Activated naive CD8-positive, alpha-beta T cell treated with anti-CD3 and anti-CD28 coated beads, Interleukin-2, amount 50 U/mL, for 16 hours (primary cell): ENCODE results near the gene CD226.

Experiments used
- DNase-seq: peaks from one replicate; pipeline ENCODE4 v3.0.0-alpha.2; 2020; ENCODE audit warnings: low read depth, low spot score

The CD226 gene

DNA sequence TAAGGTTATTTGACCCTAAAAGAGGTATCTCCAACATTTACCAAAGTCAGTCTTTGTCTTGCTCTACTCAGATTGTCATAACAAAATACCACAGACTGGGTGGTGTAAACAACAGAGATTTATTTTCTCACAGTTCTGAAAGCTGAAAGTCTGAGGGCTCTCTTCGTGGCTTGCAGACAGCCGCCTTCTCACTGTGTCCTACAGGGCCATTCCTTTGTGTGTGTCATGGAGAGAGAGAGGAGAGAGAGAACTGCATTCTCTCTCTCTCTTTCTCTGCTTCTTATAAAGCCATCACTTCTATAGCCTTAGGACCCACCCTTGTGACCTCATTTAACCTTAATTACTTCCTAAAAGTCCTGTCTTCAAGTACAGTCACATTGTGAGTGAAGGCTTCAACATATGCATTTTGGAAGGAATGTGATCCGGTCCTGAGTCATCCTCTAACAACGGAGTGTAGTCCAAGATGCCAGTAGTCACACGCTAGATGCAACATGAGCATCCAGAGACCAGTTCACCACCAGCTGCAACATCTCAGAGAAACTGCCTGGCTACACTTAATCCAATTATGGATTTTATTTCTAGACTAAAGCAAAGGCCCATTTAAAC is 130.2 kb downstream of the CD226 start:
- no peak for DNase-seq

- no peak for DNase-seq
Observed at GRCh38 chr18:69814861-69815385, 132.8 kb downstream of the CD226 start.

DNA sequence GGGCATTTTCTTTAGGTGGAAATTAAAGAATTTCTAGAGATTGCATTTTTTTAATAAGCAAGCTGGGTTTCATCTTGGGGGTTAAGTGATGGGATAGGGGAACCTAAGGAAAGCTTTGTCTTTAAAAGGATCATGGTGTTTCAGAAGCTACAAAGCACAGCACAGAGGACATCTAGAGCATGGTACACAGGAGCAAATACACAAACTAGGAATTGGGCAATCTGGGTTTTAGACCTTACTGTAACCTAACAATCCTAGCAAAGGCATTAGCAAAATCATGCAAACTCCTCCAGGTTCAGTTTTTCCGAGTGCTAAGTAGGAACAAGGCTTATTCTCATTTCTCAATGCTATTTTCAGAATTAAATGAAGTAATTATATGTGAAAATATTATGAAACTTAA is 134.1 kb downstream of the CD226 start:
- no peak for DNase-seq

DNA sequence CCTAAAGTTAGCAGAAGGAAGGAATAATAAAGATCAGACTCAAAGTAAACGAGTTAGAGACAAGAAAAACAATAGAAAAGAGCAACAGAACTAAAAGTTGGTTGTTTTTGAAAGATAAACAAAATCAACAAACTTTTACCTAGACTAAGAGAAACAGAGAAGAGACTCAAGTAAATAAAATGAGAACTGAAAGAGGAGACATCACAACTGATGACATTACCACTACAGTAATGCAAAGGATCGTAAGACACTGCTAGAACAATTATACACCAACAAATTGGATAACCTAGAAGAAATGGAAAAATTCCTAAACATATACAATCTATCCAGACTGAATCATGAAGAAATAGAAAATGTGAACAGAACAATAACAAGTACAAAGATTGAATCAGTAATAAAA is 139.3 kb downstream of the CD226 start:
- DNase-seq, result no peak

DNA sequence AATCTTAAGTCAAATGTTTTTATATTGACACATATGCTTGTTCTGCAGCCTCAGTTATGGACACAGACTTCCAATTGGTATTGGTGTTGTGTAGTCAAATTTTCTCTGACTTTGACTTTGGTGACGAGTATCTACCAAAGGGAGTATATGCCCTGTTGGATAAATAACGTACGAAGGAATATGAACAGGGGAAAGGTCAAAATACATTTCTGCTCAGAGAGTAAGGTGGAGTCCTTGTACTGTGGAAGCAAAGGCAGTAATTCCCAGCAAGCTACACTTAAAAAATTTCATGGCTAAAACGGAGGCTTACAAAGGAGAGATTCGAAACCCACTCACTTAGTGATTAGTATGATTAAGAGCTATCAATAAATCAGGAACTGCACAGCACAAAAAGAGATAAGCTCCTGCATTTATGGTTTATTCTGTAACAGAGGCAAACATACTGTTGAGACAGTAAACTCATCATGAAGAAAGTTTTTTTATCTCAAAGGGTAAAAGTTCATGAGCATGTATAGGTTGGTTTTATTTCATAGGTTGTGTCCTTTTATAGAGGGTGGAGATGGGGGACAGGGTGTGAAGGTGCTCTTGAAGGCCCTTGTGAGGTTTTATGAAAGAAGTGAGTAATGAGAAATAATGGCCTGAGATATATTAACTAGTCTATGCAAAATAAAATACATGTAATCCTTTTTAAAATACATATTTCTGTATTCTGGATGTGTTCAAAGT is 142.7 kb downstream of the CD226 start:
- no peak for DNase-seq
